ENCODE data around the gene ELAC2. TPM values are rescaled to one million over a fixed set of nuclear protein-coding genes. Genes with fewer than 3 reads are reported as not detected.

ELAC2 gene
- polyA plus RNA-seq, 3 donors, result 24.2 to 39.6 (median 26.0) TPM

DNA sequence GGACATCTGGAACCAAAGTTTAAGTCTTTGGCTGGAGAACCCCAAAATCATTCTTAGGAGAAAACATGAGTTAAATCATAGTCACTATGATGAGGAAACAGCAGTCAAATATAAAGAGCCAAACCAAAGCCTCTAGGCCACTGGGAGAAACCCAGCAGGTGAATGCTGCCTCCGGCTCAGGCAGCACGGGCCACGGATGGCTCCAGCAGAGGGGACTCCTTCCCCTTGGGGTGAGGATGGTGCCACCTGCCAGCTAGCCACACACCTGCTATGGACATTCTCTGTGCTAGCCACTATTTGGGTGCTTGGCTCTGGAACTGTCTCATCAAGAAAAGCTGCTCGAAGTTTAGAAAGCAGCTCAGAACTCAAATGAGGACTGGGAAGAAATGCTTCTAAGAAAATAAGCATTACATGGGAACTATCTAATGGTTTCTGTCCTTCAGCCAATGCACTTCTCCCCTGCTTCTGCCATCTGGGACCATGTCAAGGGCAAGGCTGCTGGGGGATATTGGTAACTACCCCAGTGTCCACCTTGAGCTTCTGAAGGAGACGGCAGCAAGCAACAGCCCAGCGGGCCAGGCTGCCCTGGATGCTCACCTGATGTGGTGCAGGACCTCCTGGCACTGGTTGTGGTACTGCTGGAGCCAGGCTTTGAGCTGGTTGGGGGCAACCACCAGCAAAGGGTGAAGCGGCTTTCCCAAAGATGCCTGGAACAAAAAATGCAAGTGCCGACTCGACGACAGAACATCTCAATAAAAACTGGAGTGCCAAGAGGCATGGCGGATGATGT lies 22.5 kb downstream of the ELAC2 start:
- intact Hi-C loops (cut with micrococcal nuclease), result no loop called here
- no peaks in the 10 kb centered on the region for H3K79me2 ChIP-seq (ENCODE audit: insufficient read depth, low read length)
- no peak overlapping the region for H3K4me2 ChIP-seq (replicated peaks; ENCODE audit: extremely low read depth, low read length, poor library complexity, severe bottlenecking)
- Mint-ChIP-seq H3K27me3 (ENCODE audit: low read depth in 3 of 3) (no peaks in the 10 kb centered on the region), H3K9me3 (peaks cover 0 to 4% (median 0%) of the 10 kb centered on the region in 7 donors), H3K36me3 (peaks cover 94 to 100% of the 10 kb centered on the region in 2 donors), H3K27ac (no peak overlapping the region), H3K4me1 (no peaks in the 10 kb centered on the region), H3K4me3 (no peak overlapping the region)
- no peak overlapping the region for H3K4me3 ChIP-seq (replicated peaks in 1 of 3; ENCODE audit: low read depth in 2 of 3, low read length in 3 of 3)
- no peak for DNase-seq
- 95% methylated on average over 8 of the region's 11 CpGs for WGBS (ENCODE audit: insufficient coverage)
- H3K4me1 ChIP-seq (ENCODE audit: control insufficient read depth in 1 of 2, insufficient read depth in 2 of 2, low read length in 2 of 2), result no peaks in the 10 kb centered on the region
- H4K20me1 ChIP-seq (ENCODE audit: insufficient read depth, low read length), result no peaks in the 10 kb centered on the region
- H3K9me3 ChIP-seq (replicated peaks in 1 of 2; ENCODE audit: control insufficient read depth in 1 of 2, insufficient read depth in 1 of 2, low read length in 2 of 2), result no peaks in the 10 kb centered on the region
- H3K9ac ChIP-seq (ENCODE audit: insufficient read depth, low read length, poor library complexity, severe bottlenecking), result no peak overlapping the region
- H2AFZ ChIP-seq (ENCODE audit: insufficient read depth, low read depth, low read length, poor library complexity, severe bottlenecking), result no peak overlapping the region
- H3K27ac ChIP-seq (ENCODE audit: low read depth in 1 of 2, low read length in 2 of 2), result no peak overlapping the region
- no peaks in the 10 kb centered on the region for H3K27me3 ChIP-seq (ENCODE audit: control insufficient read depth in 2 of 2, insufficient read depth in 2 of 2, low read length in 2 of 2)
- TF ChIP-seq, protein P1, sequence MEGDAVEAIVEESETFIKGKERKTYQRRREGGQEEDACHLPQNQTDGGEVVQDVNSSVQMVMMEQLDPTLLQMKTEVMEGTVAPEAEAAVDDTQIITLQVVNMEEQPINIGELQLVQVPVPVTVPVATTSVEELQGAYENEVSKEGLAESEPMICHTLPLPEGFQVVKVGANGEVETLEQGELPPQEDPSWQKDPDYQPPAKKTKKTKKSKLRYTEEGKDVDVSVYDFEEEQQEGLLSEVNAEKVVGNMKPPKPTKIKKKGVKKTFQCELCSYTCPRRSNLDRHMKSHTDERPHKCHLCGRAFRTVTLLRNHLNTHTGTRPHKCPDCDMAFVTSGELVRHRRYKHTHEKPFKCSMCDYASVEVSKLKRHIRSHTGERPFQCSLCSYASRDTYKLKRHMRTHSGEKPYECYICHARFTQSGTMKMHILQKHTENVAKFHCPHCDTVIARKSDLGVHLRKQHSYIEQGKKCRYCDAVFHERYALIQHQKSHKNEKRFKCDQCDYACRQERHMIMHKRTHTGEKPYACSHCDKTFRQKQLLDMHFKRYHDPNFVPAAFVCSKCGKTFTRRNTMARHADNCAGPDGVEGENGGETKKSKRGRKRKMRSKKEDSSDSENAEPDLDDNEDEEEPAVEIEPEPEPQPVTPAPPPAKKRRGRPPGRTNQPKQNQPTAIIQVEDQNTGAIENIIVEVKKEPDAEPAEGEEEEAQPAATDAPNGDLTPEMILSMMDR (IDR thresholded peaks at IDR 0.05), result no peak
- H3K36me3 ChIP-seq (replicated peaks in 1 of 2; ENCODE audit: control insufficient read depth in 1 of 2, insufficient read depth in 2 of 2, low read length in 2 of 2), result peaks cover 97 to 100% of the 10 kb centered on the region in 2 donors

DNA sequence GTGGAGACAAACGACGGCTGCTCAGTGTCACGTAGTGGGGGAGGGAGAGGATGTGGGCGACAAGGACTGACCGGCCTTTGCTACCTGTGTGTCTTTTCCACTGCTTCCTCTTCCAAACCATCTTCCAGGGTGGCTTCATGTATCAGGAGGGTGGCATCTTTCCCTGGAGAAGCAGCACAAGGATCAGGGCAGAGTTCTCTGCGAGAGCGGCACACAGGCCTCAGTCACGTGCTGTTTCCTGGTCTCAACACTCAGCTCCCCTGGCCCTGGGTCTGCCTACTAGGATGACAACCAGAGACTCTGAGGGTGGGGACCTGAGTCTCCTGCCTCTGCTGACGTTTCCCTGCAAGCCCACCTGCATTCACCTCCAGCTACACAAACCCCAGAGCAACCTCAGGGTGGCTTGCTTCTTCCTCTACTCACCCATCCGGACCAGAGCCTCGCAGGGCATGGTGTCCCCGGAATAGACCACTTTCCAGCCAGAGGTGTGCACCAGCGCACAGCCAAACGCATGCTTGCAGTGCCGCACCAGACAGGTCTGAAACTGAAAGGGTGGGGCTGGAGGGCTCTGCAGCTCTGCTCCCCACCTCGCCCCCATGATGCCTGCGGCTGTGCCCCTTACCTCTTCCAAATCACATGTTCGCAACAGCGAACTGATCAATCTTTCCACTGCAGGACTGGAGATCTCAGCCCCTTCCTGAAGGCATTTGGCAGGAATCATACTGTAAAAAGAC lies 23.3 kb downstream of the ELAC2 start:
- H3K27me3 Mint-ChIP-seq (ENCODE audit: low read depth in 3 of 3), result no peaks in the 10 kb centered on the region

More for the DNA sequence above, 23.3 kb downstream of the ELAC2 start:
- H3K4me2 ChIP-seq (replicated peaks; ENCODE audit: extremely low read depth, low read length, poor library complexity, severe bottlenecking), result no peak overlapping the region
- H3K27me3 ChIP-seq (ENCODE audit: control insufficient read depth in 2 of 2, insufficient read depth in 2 of 2, low read length in 2 of 2), result no peaks in the 10 kb centered on the region
- no peak for DNase-seq
- TF ChIP-seq, protein P1 (IDR thresholded peaks at IDR 0.05), result no peak
- peaks cover 0 to 9% (median 3%) of the 10 kb centered on the region in 7 donors for H3K9me3 Mint-ChIP-seq
- H3K27ac ChIP-seq (ENCODE audit: low read depth in 1 of 2, low read length in 2 of 2), result no peak overlapping the region
- H3K27ac Mint-ChIP-seq, result no peak overlapping the region
- no peaks in the 10 kb centered on the region for H3K79me2 ChIP-seq (ENCODE audit: insufficient read depth, low read length)
- peaks cover 93 to 98% of the 10 kb centered on the region in 2 donors for H3K36me3 Mint-ChIP-seq
- H3K4me1 ChIP-seq (ENCODE audit: control insufficient read depth in 1 of 2, insufficient read depth in 2 of 2, low read length in 2 of 2), result no peaks in the 10 kb centered on the region
- no peak overlapping the region for H3K9ac ChIP-seq (ENCODE audit: insufficient read depth, low read length, poor library complexity, severe bottlenecking)
- H3K9me3 ChIP-seq (replicated peaks in 1 of 2; ENCODE audit: control insufficient read depth in 1 of 2, insufficient read depth in 1 of 2, low read length in 2 of 2), result no peaks in the 10 kb centered on the region
- peaks cover 90 to 97% of the 10 kb centered on the region in 2 donors for H3K36me3 ChIP-seq (replicated peaks in 1 of 2; ENCODE audit: control insufficient read depth in 1 of 2, insufficient read depth in 2 of 2, low read length in 2 of 2)
- WGBS (ENCODE audit: insufficient coverage), result 95% methylated on average over 12 of the region's 19 CpGs
- no peak overlapping the region for H3K4me3 ChIP-seq (replicated peaks in 1 of 3; ENCODE audit: low read depth in 2 of 3, low read length in 3 of 3)
- H2AFZ ChIP-seq (ENCODE audit: insufficient read depth, low read depth, low read length, poor library complexity, severe bottlenecking), result no peak overlapping the region
- no peaks in the 10 kb centered on the region for H3K4me1 Mint-ChIP-seq
- H3K4me3 Mint-ChIP-seq, result no peak overlapping the region
- no peaks in the 10 kb centered on the region for H4K20me1 ChIP-seq (ENCODE audit: insufficient read depth, low read length)
- intact Hi-C loops (cut with micrococcal nuclease), result no loop called here

All from CD14-positive monocyte (primary cell).